Thyroid gland (tissue), 4 donors: ENCODE results near the gene NREP. TPM values are rescaled to one million over a fixed set of nuclear protein-coding genes. Genes with fewer than 3 reads are reported as not detected.

Experiments used
- DNase-seq, 2 donors: peaks; one replicate each; pipeline ENCODE4 v3.0.0-alpha.2; 2019
- H3K27ac ChIP-seq, 3 donors: fragments of 200-600 bp; sonication (generic); 1 replicate in 2 of 3; 2 replicates in 1 of 3; pipeline ENCODE4 v1.5.1; 2016 to 2019; ENCODE audit warnings: mild to moderate bottlenecking in 1 of 3, moderate library complexity in 1 of 3
- H3K27me3 ChIP-seq: fragments of 200-600 bp; sonication (generic); one replicate; pipeline ENCODE4 v1.5.1; 2019
- H3K36me3 ChIP-seq, 2 donors: fragments of 200-600 bp; sonication (generic); one replicate each; pipeline ENCODE4 v1.5.1; 2016 to 2019
- H3K4me1 ChIP-seq, 2 donors: fragments of 200-600 bp; sonication (generic); one replicate each; pipeline ENCODE4 v1.5.1; 2017 to 2019
- H3K4me3 ChIP-seq, 3 donors: fragments of 200-600 bp; sonication (generic); replicated peaks in 1 of 3; 1 replicate in 2 of 3; 2 replicates in 1 of 3; pipeline ENCODE4 v1.5.1; 2016; ENCODE audit warnings: mild to moderate bottlenecking in 1 of 3
- H3K9me3 ChIP-seq: fragments of 200-600 bp; sonication (generic); one replicate; pipeline ENCODE4 v1.5.1; 2017
- POLR2A ChIP-seq, 2 donors: fragments of 450-650 bp; IDR thresholded peaks; one replicate each; pipeline ENCODE4 v1.6.1; 2017; ENCODE audit warnings: antibody characterized with exemption in 2 of 2, mild to moderate bottlenecking in 2 of 2, moderate library complexity in 1 of 2
- WGBS, 2 donors: methylation state at CpG; one replicate each; pipeline ENCODE4 v1.1.5; 2017; 5-methylcytosine and 5-hydroxymethylcytosine counted together
- intact Hi-C: fragments of 100-400 bp; cut with DNase I; formaldehyde crosslinking; loops from one replicate; pipeline ENCODE4 v1.15.1; 2023
- total RNA-seq, 4 donors: library from RNA; depleted of rRNA; stranded (reverse); fragments of >200 nt; gene quantifications; one replicate each; pipeline ENCODE4 v1.2.3, GENCODE V29; 2016
- TF ChIP-seq, protein P1 (sequence below), 6 experiments: fragments of 200-600 bp in 3 of 6; fragments of 450-650 bp in 3 of 6; sonication (generic) in 3 of 6; IDR thresholded peaks; one replicate each; pipeline ENCODE4 v1.5.1; 2016 to 2019; ENCODE audit warnings: antibody characterized with exemption in 6 of 6, mild to moderate bottlenecking in 2 of 6, inconsistent platforms in 1 of 6, moderate library complexity in 1 of 6

NREP gene
- total RNA-seq, 4 donors from 2014 or later = 4.4 to 20.6 (median 11.1) TPM

DNA sequence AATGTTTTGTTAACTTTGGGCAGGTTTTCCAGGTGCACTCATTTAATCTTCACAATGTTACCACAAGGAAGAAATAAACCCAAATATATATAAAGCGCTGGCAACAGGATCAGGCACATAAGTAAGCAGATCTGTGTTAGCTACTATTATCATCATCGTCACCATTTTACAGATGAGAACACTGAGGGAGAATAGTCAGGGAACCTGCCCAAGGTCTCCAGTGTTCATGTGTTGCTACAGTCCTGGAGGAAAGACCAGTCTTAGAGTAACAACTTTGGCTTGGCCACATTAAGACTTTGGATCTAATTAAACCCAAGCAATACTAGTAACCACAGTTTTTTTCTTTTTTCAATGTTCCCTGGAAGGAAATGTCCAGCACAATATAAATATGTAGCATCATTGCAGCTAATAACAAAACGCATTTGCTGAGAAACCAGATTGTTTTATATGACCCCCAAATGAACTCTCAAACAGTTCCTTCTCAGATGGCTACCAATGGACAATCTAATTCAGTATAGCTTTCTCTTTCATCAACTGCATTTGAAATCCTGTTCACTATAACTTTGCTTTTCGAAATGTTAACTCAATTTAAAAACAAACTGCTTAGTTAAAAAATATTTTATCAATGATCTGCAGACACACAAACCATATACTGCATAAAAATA lies 11.8 kb downstream of the NREP start:
- Histone ChIP-seq H3K4me1 (peaks cover 24 to 33% of the 10 kb centered on the region in 2 donors), H3K4me3 (no peak overlapping the region), H3K27ac (no peak overlapping the region), H3K9me3 (no peaks in the 10 kb centered on the region), H3K27me3 (no peaks in the 10 kb centered on the region), H3K36me3 (no peaks in the 10 kb centered on the region)
- WGBS, 2 donors = 89 to 92% methylated on average over 4 of the region's 4 CpGs
- intact Hi-C loops = no loop called here
- no peak for DNase-seq
- no peak for TF ChIP-seq POLR2A (IDR thresholded peaks at IDR 0.05)
- TF ChIP-seq, protein P1, sequence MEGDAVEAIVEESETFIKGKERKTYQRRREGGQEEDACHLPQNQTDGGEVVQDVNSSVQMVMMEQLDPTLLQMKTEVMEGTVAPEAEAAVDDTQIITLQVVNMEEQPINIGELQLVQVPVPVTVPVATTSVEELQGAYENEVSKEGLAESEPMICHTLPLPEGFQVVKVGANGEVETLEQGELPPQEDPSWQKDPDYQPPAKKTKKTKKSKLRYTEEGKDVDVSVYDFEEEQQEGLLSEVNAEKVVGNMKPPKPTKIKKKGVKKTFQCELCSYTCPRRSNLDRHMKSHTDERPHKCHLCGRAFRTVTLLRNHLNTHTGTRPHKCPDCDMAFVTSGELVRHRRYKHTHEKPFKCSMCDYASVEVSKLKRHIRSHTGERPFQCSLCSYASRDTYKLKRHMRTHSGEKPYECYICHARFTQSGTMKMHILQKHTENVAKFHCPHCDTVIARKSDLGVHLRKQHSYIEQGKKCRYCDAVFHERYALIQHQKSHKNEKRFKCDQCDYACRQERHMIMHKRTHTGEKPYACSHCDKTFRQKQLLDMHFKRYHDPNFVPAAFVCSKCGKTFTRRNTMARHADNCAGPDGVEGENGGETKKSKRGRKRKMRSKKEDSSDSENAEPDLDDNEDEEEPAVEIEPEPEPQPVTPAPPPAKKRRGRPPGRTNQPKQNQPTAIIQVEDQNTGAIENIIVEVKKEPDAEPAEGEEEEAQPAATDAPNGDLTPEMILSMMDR (IDR thresholded peaks at IDR 0.05) = no peak

DNA sequence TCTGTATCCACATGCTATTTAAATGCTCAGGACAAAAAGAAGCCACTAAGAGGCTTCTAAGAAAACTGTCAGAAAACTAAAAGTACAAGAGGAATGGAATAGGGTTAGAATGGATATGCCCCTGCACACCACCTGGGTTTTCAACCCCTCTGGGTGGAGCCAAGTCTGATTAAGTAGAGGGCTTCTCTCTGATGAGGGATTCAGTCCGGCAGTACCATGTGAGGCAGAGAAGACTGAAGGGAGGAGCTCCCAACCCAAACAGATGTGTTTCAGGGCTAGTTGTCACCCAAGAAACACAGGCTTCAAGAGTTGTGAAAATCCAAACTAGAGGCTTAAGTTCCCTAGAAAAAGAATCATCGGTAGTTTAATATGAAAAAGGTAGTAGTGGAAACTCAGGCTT lies 12.5 kb downstream of the NREP start:
- Histone ChIP-seq H3K36me3 (no peaks in the 10 kb centered on the region), H3K4me3 (no peak overlapping the region), H3K4me1 (peaks cover 24 to 33% of the 10 kb centered on the region in 2 donors), H3K27me3 (no peaks in the 10 kb centered on the region), H3K27ac (no peak overlapping the region), H3K9me3 (no peaks in the 10 kb centered on the region)
- intact Hi-C loops = no loop called here
- 73 to 90% methylated on average over 2 of the region's 2 CpGs for WGBS, 2 donors
- DNase-seq = no peak
- no peak for TF ChIP-seq POLR2A (IDR thresholded peaks at IDR 0.05)
- TF ChIP-seq, protein P1 (IDR thresholded peaks at IDR 0.05) = no peak

DNA sequence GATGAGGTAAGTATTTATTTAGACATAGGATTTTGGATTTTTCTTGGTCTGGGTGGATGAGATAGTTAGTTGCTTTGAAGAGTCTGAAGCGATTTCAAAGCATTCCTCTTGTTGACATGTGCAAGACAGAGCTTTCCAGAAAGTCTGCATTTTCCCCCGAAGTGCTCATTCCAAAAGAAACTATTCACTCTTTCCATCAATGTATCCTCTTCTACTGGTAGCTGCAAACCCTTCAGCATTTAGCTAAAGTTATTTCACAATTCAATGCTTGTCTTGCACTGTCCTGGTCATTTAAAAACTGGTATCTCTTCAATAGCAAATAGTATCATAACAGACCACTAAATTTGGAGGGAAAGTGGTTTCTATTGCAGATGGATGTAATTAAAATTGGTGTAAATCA lies 13.0 kb downstream of the NREP start:
- peaks cover 24 to 33% of the 10 kb centered on the region in 2 donors for H3K4me1 ChIP-seq

DNA sequence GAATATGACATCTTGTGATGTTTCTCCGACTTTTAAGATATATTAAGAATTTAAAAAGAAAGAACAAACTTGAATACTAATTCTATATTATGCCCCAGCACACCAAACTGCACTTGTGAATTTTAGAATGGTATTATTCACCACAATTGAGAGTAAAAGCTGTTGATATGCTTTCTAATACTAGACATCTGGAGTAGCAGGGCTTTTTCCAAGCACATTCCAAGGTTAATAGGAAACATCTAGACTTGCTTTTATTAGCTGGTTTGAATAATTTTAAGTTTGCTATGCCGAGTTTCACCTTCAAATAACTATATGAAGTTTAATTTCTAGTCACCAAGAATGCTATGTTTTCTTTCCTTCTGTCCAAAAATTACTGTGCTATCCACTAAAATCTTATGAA lies 13.5 kb downstream of the NREP start:
- intact Hi-C loops = no loop called here
- Histone ChIP-seq H3K4me3 (no peak overlapping the region), H3K4me1 (peaks cover 24 to 33% of the 10 kb centered on the region in 2 donors), H3K27ac (no peak overlapping the region), H3K9me3 (no peaks in the 10 kb centered on the region), H3K27me3 (no peaks in the 10 kb centered on the region), H3K36me3 (no peaks in the 10 kb centered on the region)
- no peak for DNase-seq
- WGBS, 2 donors = 62 to 76% methylated on average over 2 of the region's 2 CpGs
- TF ChIP-seq, protein P1 (IDR thresholded peaks at IDR 0.05) = no peak
- TF ChIP-seq POLR2A (IDR thresholded peaks at IDR 0.05) = no peak

More for the DNA sequence above, 13.0 kb downstream of the NREP start:
- Histone ChIP-seq H3K36me3 (no peaks in the 10 kb centered on the region), H3K9me3 (no peaks in the 10 kb centered on the region), H3K27me3 (no peaks in the 10 kb centered on the region), H3K27ac (no peak overlapping the region), H3K4me3 (no peak overlapping the region)
- 40 to 55% methylated on average over 2 of the region's 2 CpGs for WGBS, 2 donors
- TF ChIP-seq POLR2A (IDR thresholded peaks at IDR 0.05) = no peak
- TF ChIP-seq, protein P1 (IDR thresholded peaks at IDR 0.05) = no peak
- DNase-seq = no peak
- intact Hi-C loops = no loop called here

DNA sequence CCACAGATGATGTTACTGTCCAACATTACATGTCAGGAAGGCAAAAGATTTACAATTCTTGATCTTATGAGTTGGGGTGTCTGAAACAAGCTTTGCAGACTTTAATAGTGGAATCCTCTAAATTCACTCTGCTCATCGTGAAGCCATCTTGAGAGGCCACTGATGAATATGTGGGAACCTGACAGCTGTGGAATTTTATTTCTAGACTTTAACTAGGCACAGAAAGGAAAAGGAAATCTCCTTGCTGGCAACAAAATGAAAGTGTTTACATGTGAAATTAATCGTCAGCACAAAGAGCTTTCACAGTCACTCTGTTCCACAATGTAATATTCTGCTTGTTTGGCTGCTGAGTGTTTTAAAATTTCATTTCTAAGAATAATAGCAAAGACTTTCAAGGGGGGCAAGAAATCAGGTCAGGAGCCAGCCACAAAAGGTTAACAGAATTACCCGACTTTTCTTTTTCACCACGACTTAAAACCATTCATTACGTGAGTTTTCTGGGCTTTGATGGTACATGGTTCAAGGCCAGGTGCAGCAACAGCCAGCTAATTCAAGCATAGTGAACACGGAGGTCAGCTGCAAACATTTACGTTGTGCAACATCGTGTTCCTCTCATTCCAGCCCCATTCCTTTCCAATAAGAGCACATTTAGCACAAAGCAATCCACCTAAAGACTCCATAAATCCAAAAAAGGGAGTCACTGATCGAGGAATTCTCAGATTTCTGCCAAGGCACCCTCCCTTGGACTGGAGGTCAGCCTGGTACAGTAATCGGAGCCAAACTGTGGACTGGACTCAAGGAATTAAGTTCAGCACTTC lies 14.6 kb downstream of the NREP start:
- H3K27ac ChIP-seq = no peak overlapping the region
- peak in 1 of 2 donors; percentile 8 for DNase-seq
- intact Hi-C loops = no loop called here

More for the DNA sequence above, 14.6 kb downstream of the NREP start:
- no peaks in the 10 kb centered on the region for H3K9me3 ChIP-seq
- WGBS, 2 donors = 26 to 34% methylated on average over 10 of the region's 10 CpGs
- no peaks in the 10 kb centered on the region for H3K27me3 ChIP-seq
- H3K4me3 ChIP-seq = no peak overlapping the region
- H3K36me3 ChIP-seq = no peaks in the 10 kb centered on the region
- peaks cover 21 to 41% of the 10 kb centered on the region in 2 donors for H3K4me1 ChIP-seq
- TF ChIP-seq, protein P1 (IDR thresholded peaks at IDR 0.05) = no peak
- no peak for TF ChIP-seq POLR2A (IDR thresholded peaks at IDR 0.05)
